K562 (cell line): Measurements from ENCODE around the gene RUNX3. TPM values are rescaled to one million over a fixed set of nuclear protein-coding genes. Genes with fewer than 3 reads are reported as not detected.
A peak's percentile ranks its signal among the peaks of the same experiment; 100 is the strongest.

Experiments used
- ATAC-seq: fragments of 200-7000 bp; cut with Tn5 transposase; 3 replicates; pipeline ENCODE4 v1.9.1; 2020; ENCODE audit warnings: moderate library complexity
- BruUV-seq: library from RNA; stranded (reverse); fragments of 400-500 nt; replicated peaks from 2 replicates; lab custom pipeline; 2021; lab: Mats Ljungman, UMichigan
- CTCF ChIA-PET: fragments of 300-600 bp; formaldehyde crosslinking; extraction: SDS; loops from one replicate; lab custom pipeline; 2021; ENCODE audit warnings: low intra/inter-chr PET ratio; lab: Yijun Ruan, JAX
- POLR2A ChIA-PET: fragments of 300-600, 350-650 bp; sonication (Branson Sonifier 250); formaldehyde crosslinking; extraction: SDS; loops from one replicate; lab custom pipeline; 2021; ENCODE audit warnings: antibody characterized with exemption, inconsistent platforms; lab: Yijun Ruan, JAX
- DNase-seq, 4 experiments: peaks; one replicate each; pipeline versions ENCODE4 v3.0.0 to v3.0.0-alpha.2; 2011 to 2018; ENCODE audit warnings: low spot score in 3 of 4, mixed read lengths in 3 of 4; ENCODE audit errors: extremely low read depth in 1 of 4
- FAIRE-seq: peaks from 2 replicates; lab custom pipeline; 2011; peaks lifted over from hg19 to GRCh38; lab: Jason Lieb, UNC
- H2AFZ ChIP-seq: 2 replicates; pipeline ENCODE4 v1.6.0; 2011; ENCODE audit warnings: low read depth, low read length, control low read depth, inconsistent platforms
- H3K27ac ChIP-seq: fragments of 200-600 bp; 3 replicates; pipeline ENCODE4 v1.8.0; 2011; ENCODE audit warnings: low read depth, mild to moderate bottlenecking, control low read depth, inconsistent platforms, low read length, moderate library complexity, mixed read lengths; ENCODE audit errors: extremely low read depth
- H3K27me3 ChIP-seq, 2 experiments: fragments of 300-600 bp in 1 of 2; 2 replicates in 1 of 2; 3 replicates in 1 of 2; pipeline versions ENCODE4 v1.6.0 to v1.8.0; 2011; ENCODE audit warnings: inconsistent platforms in 2 of 2, low read length in 2 of 2, mild to moderate bottlenecking in 1 of 2, mixed read lengths in 1 of 2, moderate library complexity in 1 of 2; ENCODE audit not compliant: control insufficient read depth in 2 of 2, insufficient read depth in 2 of 2
- H3K36me3 ChIP-seq: fragments of 300-600 bp; 3 replicates; pipeline ENCODE4 v1.8.0; 2011; ENCODE audit warnings: mild to moderate bottlenecking, low read length, inconsistent platforms; ENCODE audit not compliant: control insufficient read depth, insufficient read depth
- H3K4me1 ChIP-seq, 2 experiments: fragments of 200-600 bp in 1 of 2; replicated peaks in 1 of 2; 2 replicates in 1 of 2; 3 replicates in 1 of 2; pipeline versions ENCODE4 v1.5.1 to v1.8.0; 2011; ENCODE audit warnings: inconsistent platforms in 2 of 2, low read length in 2 of 2, mild to moderate bottlenecking in 1 of 2, mixed read lengths in 1 of 2, moderate library complexity in 1 of 2; ENCODE audit not compliant: control insufficient read depth in 2 of 2, insufficient read depth in 2 of 2
- H3K4me2 ChIP-seq: 2 replicates; pipeline ENCODE4 v1.6.1; 2011; ENCODE audit warnings: low read length, control low read depth, inconsistent platforms, mixed read lengths; ENCODE audit not compliant: insufficient read depth
- H3K4me3 ChIP-seq: fragments of 200-600 bp; sonication (generic), shearing (Covaris generic); 2 replicates; pipeline ENCODE4 v1.5.1; 2016; ENCODE audit warnings: control low read depth, inconsistent platforms
- H3K79me2 ChIP-seq: fragments of 200-600 bp; 3 replicates; pipeline ENCODE4 v1.8.0; 2011; ENCODE audit warnings: low read length, inconsistent platforms; ENCODE audit not compliant: control insufficient read depth, insufficient read depth
- H3K9ac ChIP-seq, 2 experiments: 2 replicates each; pipeline versions ENCODE4 v1.6.0 to v1.6.1; 2011; ENCODE audit warnings: low read depth in 2 of 2, low read length in 2 of 2, control low read depth in 1 of 2, inconsistent platforms in 1 of 2, mild to moderate bottlenecking in 1 of 2, mixed read lengths in 1 of 2; ENCODE audit not compliant: insufficient read depth in 1 of 2
- H3K9me1 ChIP-seq: one replicate; pipeline ENCODE4 v1.6.0; 2011; ENCODE audit warnings: inconsistent platforms, mild to moderate bottlenecking, low read length, moderate library complexity; ENCODE audit not compliant: control insufficient read depth, insufficient read depth
- H3K9me3 ChIP-seq: replicated peaks from 2 replicates; pipeline ENCODE4 v1.5.1; 2011; ENCODE audit warnings: low read depth, low read length, inconsistent platforms; ENCODE audit not compliant: control insufficient read depth, insufficient read depth
- H4K20me1 ChIP-seq: replicated peaks from 2 replicates; pipeline ENCODE4 v1.6.1; 2011; ENCODE audit warnings: low read length, inconsistent platforms, mixed read lengths; ENCODE audit not compliant: control insufficient read depth, insufficient read depth
- ZNF134 ChIP-seq: fragments of 250-450 bp; sonication (Bioruptor Pico); conservative IDR thresholded peaks from 2 replicates; pipeline ENCODE4 v1.4.0; 2020
- WGBS: fragments of 100-300 bp; shearing (Covaris generic); methylation state at CpG from one replicate; pipeline ENCODE4 v1.1.6; 2016; ENCODE audit warnings: low coverage, mixed read lengths; ENCODE audit not compliant: insufficient coverage; ENCODE audit errors: missing lambda C conversion rate; 5-methylcytosine and 5-hydroxymethylcytosine counted together
- in situ Hi-C: fragments of 300-500 bp; cut with MboI; formaldehyde crosslinking; loops from 4 replicates; pipeline ENCODE4 v1.15.0; 2018; ENCODE audit warnings: inconsistent platforms, mixed read lengths
- intact Hi-C: fragments of 100-400 bp; cut with micrococcal nuclease; formaldehyde crosslinking; loops from 2 replicates; pipeline ENCODE4 v1.14.2; 2022
- polyA plus RNA-seq, 8 experiments: library from polyadenylated mRNA; depleted of rRNA in 4 of 8; stranded (reverse) in 5 of 8; unstranded in 3 of 8; fragments of >200 nt; fragmentation: Nextera tagmentation in 2 of 8; fragmentation: Illumina TruSeq in 1 of 8; extraction: Ambion mirVana in 2 of 8; extraction: Trizol in 1 of 8; gene quantifications; 2 replicates each; pipeline versions ENCODE4 v1.2.1 to v1.2.3, GENCODE V29; 2011 to 2014; ENCODE audit warnings: inconsistent platforms in 1 of 8, missing spikeins in 1 of 8
- total RNA-seq, 7 experiments: library from RNA; depleted of rRNA in 6 of 7; stranded (reverse); fragments of >200 nt in 6 of 7; fragmentation: Illumina TruSeq in 2 of 7; extraction: Trizol in 2 of 7; gene quantifications; 2 replicates each; pipeline versions ENCODE4 v1.2.1 to v1.2.3, GENCODE V29; 2011 to 2021; ENCODE audit warnings: low replicate concordance in 1 of 7
- TF ChIP-seq, protein P1 (sequence below), 2 experiments: fragments of 450-650 bp; IDR thresholded peaks; 2 replicates each; pipeline ENCODE4 v1.6.1; 2016

The RUNX3 gene
- total and polyA plus RNA-seq, 9 of the 15 experiments (the other 6 are each of a cell fraction or from before 2014, with no cell fraction given), result 0.01 to 0.64 (median 0.09) TPM

DNA sequence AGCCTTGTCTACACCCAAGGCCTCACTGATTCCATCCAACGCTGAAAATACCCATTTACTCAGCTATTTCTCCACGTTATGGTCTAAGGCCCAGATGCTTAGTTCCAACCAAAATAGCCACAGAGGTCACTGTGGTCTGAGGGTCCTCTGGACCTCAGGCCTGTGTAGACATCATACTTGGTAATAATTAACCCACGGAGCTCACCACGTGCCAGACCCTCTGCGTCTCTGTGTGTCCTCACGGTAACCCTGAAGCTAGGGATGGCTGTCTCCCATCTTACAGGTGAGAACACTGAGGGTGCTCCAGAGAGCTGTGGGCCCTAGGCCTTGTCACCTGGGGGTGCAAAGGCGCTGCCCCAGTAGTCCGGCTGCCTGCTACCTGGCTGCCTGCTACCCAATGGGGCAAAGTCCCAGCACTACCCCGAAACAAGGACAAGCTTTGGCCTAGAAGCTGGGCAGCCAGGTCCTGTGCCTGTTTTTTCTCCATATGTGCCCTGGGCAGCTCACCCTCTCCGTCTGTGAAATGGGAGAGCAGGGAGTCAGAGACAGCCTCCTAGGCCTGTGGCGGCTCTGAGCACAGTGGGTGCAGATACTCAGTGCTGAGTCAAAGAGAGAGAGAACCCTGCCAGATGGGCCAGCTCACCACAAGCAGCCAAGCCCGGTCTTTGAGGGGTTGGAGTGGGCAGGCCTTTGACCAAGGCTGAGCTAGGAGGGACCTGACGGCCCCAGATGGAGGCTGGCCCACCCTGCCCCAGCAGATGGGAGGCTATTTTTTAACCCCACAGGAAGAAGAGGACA lies 17.0 kb upstream of the RUNX3 start:
- no peak; the same call in 2 of the 3 replicates for ATAC-seq
- POLR2A ChIA-PET, result interaction anchor here (0.6 to 1.0 kb wide), 4 partner anchors 9 to 22 kb away, joined by 3 to 4 read pairs (median 3); no protein-coding TSS in a partner anchor
- H3K4me1 ChIP-seq, result peaks cover 1 to 7% of the 10 kb centered on the region in 2 experiments; a peak in 4 of 5 replicates
- in situ Hi-C loops (no loop called here), intact Hi-C loops (no loop called here)
- CTCF ChIA-PET, result no interaction called here
- H3K27me3 ChIP-seq, result peaks cover 6 to 27% of the 10 kb centered on the region in 2 experiments; a peak in 4 of 5 replicates
- peak overlapping the region in 1 of 2 experiments; percentile 36; a peak in 1 of 4 replicates for H3K9ac ChIP-seq
- no peaks in the 10 kb centered on the region for H3K9me1 ChIP-seq
- H3K9me3 ChIP-seq, result no peaks in the 10 kb centered on the region
- no peak overlapping the region for H3K4me2 ChIP-seq
- peak; percentile 65; the same call in 1 of the 2 replicates for TF ChIP-seq ZNF134
- TF ChIP-seq, protein P1, sequence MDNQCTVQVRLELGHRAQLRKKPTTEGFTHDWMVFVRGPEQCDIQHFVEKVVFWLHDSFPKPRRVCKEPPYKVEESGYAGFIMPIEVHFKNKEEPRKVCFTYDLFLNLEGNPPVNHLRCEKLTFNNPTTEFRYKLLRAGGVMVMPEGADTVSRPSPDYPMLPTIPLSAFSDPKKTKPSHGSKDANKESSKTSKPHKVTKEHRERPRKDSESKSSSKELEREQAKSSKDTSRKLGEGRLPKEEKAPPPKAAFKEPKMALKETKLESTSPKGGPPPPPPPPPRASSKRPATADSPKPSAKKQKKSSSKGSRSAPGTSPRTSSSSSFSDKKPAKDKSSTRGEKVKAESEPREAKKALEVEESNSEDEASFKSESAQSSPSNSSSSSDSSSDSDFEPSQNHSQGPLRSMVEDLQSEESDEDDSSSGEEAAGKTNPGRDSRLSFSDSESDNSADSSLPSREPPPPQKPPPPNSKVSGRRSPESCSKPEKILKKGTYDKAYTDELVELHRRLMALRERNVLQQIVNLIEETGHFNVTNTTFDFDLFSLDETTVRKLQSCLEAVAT (IDR thresholded peaks at IDR 0.05), result no peak
- TF ChIP-seq, all 486 proteins: peak for 1
- 42% methylated on average over 13 of the region's 13 CpGs for WGBS
- H3K79me2 ChIP-seq, result no peaks in the 10 kb centered on the region
- DNase-seq (no peak), FAIRE-seq (no peak)
- H3K36me3 ChIP-seq, result no peaks in the 10 kb centered on the region
- H3K4me3 ChIP-seq, result no peak overlapping the region
- H3K27ac ChIP-seq, result no peak overlapping the region
- H4K20me1 ChIP-seq, result no peaks in the 10 kb centered on the region
- H2AFZ ChIP-seq, result no peak overlapping the region
- no TSS peak for BruUV-seq
